A673 (cell line): Measurements from ENCODE around the gene ZNF567.

Experiments used
- EZH2 ChIP-seq: fragments of 200-600 bp; sonication (generic); IDR thresholded peaks from 2 replicates; pipeline ENCODE4 v1.6.1; 2017; ENCODE audit warnings: borderline replicate concordance, low read depth, mild to moderate bottlenecking, mixed read lengths, antibody characterized with exemption, low read length; ENCODE audit not compliant: poor library complexity, severe bottlenecking
- TF ChIP-seq, protein P1 (sequence below): fragments of 300-800, 200-600 bp; sonication (generic); conservative IDR thresholded peaks from 2 replicates; pipeline ENCODE4 v1.5.1; 2017; ENCODE audit warnings: low read depth, mild to moderate bottlenecking, antibody characterized with exemption, low read length, moderate library complexity, mixed read lengths

DNA sequence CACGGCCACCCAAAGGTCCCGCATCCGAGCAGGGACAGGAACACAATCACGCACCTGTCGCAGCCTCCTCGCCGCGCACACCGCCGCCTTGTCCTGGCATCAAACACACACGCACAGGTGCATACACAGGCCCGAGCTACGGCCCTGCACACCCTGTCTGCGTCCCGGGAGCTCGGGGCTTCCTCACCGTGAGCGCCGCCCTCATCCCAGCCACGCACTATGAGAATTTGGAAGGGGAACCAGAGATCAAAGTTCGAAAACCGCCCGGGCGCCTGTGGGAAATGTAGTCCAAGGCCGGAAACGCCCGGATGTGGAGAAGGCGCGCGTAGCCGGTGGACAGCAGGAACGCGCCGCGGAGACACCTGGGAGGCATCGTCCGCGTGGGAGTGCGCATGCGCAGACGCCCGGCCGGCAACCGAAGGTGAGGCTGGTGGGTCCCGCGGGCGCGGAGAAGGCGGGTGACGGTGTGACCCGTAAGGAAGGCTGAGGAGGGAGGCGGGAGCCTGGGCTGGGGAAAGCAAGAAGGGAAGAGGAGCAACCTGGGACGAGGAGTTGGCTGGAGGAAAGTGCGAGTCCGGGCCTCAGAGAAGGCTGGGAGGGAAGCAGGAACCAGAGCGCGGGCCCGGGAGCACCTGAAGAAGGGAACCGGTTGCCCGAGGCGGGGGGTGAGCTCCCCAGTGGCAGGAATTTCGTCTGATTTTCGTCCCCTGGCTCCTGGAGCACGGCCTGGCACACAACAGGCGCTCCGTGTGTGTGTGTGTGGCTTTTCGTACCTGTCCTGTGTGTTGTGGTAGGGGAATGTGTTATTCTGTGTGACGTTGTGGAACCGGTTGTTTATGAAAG, at the start of gene ZNF567:
- TF ChIP-seq, protein P1, sequence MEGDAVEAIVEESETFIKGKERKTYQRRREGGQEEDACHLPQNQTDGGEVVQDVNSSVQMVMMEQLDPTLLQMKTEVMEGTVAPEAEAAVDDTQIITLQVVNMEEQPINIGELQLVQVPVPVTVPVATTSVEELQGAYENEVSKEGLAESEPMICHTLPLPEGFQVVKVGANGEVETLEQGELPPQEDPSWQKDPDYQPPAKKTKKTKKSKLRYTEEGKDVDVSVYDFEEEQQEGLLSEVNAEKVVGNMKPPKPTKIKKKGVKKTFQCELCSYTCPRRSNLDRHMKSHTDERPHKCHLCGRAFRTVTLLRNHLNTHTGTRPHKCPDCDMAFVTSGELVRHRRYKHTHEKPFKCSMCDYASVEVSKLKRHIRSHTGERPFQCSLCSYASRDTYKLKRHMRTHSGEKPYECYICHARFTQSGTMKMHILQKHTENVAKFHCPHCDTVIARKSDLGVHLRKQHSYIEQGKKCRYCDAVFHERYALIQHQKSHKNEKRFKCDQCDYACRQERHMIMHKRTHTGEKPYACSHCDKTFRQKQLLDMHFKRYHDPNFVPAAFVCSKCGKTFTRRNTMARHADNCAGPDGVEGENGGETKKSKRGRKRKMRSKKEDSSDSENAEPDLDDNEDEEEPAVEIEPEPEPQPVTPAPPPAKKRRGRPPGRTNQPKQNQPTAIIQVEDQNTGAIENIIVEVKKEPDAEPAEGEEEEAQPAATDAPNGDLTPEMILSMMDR = no peak
- TF ChIP-seq EZH2 = no peak
